ENCODE measurements around the gene LTA.
A peak's percentile ranks its signal among the peaks of the same experiment; 100 is the strongest.

LTA gene

DNA sequence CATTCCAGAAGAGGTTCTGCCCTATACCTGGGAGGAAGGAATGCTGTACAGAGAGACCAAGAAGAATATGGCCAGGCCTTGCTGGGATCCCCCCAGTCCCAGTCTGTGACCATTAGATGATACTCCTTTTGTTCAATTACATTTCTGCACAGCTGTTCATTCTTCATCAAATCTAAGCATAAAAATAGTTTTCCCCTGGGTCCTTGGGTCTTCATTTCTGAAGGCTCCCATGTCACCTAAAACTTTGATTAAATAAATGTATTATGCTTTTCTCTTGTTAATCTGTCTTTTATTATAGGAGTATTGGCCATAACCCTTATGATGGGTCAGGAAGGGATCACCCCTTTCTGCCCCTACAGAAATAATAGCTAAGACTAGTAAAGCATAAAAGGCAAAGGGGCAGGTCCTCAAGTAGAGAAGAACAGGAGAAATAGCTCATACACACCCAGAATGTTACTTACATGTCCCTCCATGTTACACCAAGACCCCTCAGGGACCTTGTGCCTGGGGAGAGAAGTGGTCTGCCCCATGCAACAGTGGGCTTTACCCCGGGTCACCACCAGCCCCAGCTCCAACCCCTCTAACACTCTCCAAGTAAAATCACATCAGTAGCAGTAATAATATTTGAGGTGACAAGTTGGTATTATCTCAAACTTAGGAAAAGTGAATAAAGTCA, 2.1 kb upstream of the LTA start:
- Histone ChIP-seq H3K27ac (ENCODE audit: insufficient read depth, low read length, poor library complexity, severe bottlenecking) (peak overlapping the region; percentile 95), H3K4me3 (ENCODE audit: insufficient read depth, low read depth, low read length, poor library complexity, severe bottlenecking) (no peak overlapping the region), H3K27me3 (replicated peaks; ENCODE audit: control insufficient read depth, insufficient read depth, low read length, poor library complexity, severe bottlenecking) (no peaks in the 10 kb centered on the region), H3K4me1 (ENCODE audit: control insufficient read depth, insufficient read depth, low read length, poor library complexity, severe bottlenecking) (peaks cover 78% of the 10 kb centered on the region), H3K9me3 (ENCODE audit: control insufficient read depth, low read length) (no peaks in the 10 kb centered on the region), H3K36me3 (ENCODE audit: control insufficient read depth, insufficient read depth, low read length) (no peaks in the 10 kb centered on the region)
- DNase-seq = no peak

DNA sequence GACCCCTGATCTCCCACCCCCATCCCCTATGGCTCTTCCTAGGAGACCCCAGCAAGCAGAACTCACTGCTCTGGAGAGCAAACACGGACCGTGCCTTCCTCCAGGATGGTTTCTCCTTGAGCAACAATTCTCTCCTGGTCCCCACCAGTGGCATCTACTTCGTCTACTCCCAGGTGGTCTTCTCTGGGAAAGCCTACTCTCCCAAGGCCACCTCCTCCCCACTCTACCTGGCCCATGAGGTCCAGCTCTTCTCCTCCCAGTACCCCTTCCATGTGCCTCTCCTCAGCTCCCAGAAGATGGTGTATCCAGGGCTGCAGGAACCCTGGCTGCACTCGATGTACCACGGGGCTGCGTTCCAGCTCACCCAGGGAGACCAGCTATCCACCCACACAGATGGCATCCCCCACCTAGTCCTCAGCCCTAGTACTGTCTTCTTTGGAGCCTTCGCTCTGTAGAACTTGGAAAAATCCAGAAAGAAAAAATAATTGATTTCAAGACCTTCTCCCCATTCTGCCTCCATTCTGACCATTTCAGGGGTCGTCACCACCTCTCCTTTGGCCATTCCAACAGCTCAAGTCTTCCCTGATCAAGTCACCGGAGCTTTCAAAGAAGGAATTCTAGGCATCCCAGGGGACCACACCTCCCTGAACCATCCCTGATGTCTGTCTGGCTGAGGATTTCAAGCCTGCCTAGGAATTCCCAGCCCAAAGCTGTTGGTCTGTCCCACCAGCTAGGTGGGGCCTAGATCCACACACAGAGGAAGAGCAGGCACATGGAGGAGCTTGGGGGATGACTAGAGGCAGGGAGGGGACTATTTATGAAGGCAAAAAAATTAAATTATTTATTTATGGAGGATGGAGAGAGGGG, 1.4 kb downstream of the LTA start:
- H3K27me3 ChIP-seq (replicated peaks; ENCODE audit: control insufficient read depth, insufficient read depth, low read length, poor library complexity, severe bottlenecking) = no peaks in the 10 kb centered on the region

DNA sequence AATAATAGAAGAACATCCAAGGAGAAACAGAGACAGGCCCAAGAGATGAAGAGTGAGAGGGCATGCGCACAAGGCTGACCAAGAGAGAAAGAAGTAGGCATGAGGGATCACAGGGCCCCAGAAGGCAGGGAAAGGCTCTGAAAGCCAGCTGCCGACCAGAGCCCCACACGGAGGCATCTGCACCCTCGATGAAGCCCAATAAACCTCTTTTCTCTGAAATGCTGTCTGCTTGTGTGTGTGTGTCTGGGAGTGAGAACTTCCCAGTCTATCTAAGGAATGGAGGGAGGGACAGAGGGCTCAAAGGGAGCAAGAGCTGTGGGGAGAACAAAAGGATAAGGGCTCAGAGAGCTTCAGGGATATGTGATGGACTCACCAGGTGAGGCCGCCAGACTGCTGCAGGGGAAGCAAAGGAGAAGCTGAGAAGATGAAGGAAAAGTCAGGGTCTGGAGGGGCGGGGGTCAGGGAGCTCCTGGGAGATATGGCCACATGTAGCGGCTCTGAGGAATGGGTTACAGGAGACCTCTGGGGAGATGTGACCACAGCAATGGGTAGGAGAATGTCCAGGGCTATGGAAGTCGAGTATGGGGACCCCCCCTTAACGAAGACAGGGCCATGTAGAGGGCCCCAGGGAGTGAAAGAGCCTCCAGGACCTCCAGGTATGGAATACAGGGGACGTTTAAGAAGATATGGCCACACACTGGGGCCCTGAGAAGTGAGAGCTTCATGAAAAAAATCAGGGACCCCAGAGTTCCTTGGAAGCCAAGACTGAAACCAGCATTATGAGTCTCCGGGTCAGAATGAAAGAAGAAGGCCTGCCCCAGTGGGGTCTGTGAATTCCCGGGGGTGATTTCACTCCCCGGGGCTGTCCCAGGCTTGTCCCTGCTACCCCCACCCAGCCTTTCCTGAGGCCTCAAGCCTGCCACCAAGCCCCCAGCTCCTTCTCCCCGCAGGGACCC, 2.3 kb downstream of the LTA start:
- peaks cover 85% of the 10 kb centered on the region for H3K4me1 ChIP-seq (ENCODE audit: control insufficient read depth, insufficient read depth, low read length, poor library complexity, severe bottlenecking)
- DNase-seq = no peak
- H3K4me3 ChIP-seq (ENCODE audit: insufficient read depth, low read depth, low read length, poor library complexity, severe bottlenecking) = peak overlapping the region; percentile 91
- peak overlapping the region; percentile 95 for H3K27ac ChIP-seq (ENCODE audit: insufficient read depth, low read length, poor library complexity, severe bottlenecking)
- H3K9me3 ChIP-seq (ENCODE audit: control insufficient read depth, low read length) = no peaks in the 10 kb centered on the region
- H3K27me3 ChIP-seq (replicated peaks; ENCODE audit: control insufficient read depth, insufficient read depth, low read length, poor library complexity, severe bottlenecking) = no peaks in the 10 kb centered on the region
- peaks cover 7% of the 10 kb centered on the region for H3K36me3 ChIP-seq (ENCODE audit: control insufficient read depth, insufficient read depth, low read length)

More for the DNA sequence above, 1.4 kb downstream of the LTA start:
- no peaks in the 10 kb centered on the region for H3K9me3 ChIP-seq (ENCODE audit: control insufficient read depth, low read length)
- peaks cover 84% of the 10 kb centered on the region for H3K4me1 ChIP-seq (ENCODE audit: control insufficient read depth, insufficient read depth, low read length, poor library complexity, severe bottlenecking)
- H3K27ac ChIP-seq (ENCODE audit: insufficient read depth, low read length, poor library complexity, severe bottlenecking) = peak overlapping the region; percentile 95
- no peak for DNase-seq
- peaks cover 3% of the 10 kb centered on the region for H3K36me3 ChIP-seq (ENCODE audit: control insufficient read depth, insufficient read depth, low read length)
- H3K4me3 ChIP-seq (ENCODE audit: insufficient read depth, low read depth, low read length, poor library complexity, severe bottlenecking) = peak overlapping the region; percentile 47

DNA sequence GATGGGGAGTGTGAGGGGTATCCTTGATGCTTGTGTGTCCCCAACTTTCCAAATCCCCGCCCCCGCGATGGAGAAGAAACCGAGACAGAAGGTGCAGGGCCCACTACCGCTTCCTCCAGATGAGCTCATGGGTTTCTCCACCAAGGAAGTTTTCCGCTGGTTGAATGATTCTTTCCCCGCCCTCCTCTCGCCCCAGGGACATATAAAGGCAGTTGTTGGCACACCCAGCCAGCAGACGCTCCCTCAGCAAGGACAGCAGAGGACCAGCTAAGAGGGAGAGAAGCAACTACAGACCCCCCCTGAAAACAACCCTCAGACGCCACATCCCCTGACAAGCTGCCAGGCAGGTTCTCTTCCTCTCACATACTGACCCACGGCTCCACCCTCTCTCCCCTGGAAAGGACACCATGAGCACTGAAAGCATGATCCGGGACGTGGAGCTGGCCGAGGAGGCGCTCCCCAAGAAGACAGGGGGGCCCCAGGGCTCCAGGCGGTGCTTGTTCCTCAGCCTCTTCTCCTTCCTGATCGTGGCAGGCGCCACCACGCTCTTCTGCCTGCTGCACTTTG, 3.3 kb downstream of the LTA start, which contains the start of gene TNF:
Gene TNF (plus strand): TSS at position 231 of the 567 bp plus-strand sequence. CDS start 177 bp downstream, at position 408.
- Histone ChIP-seq H3K27me3 (replicated peaks; ENCODE audit: control insufficient read depth, insufficient read depth, low read length, poor library complexity, severe bottlenecking) (no peaks in the 10 kb centered on the region), H3K4me3 (ENCODE audit: insufficient read depth, low read depth, low read length, poor library complexity, severe bottlenecking) (peak within 1 kb of the TSS; percentile 91), H3K36me3 (ENCODE audit: control insufficient read depth, insufficient read depth, low read length) (peaks cover 7% of the 10 kb centered on the region), H3K4me1 (ENCODE audit: control insufficient read depth, insufficient read depth, low read length, poor library complexity, severe bottlenecking) (peaks cover 83% of the 10 kb centered on the region), H3K27ac (ENCODE audit: insufficient read depth, low read length, poor library complexity, severe bottlenecking) (peak within 1 kb of the TSS; percentile 95), H3K9me3 (ENCODE audit: control insufficient read depth, low read length) (no peaks in the 10 kb centered on the region)
- peak; percentile 78 to 87 (median 80) for DNase-seq

DNA sequence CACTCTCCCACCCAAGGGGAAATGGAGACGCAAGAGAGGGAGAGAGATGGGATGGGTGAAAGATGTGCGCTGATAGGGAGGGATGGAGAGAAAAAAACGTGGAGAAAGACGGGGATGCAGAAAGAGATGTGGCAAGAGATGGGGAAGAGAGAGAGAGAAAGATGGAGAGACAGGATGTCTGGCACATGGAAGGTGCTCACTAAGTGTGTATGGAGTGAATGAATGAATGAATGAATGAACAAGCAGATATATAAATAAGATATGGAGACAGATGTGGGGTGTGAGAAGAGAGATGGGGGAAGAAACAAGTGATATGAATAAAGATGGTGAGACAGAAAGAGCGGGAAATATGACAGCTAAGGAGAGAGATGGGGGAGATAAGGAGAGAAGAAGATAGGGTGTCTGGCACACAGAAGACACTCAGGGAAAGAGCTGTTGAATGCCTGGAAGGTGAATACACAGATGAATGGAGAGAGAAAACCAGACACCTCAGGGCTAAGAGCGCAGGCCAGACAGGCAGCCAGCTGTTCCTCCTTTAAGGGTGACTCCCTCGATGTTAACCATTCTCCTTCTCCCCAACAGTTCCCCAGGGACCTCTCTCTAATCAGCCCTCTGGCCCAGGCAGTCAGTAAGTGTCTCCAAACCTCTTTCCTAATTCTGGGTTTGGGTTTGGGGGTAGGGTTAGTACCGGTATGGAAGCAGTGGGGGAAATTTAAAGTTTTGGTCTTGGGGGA, 4.0 kb downstream of the LTA start:
- DNase-seq = no peak
- peaks cover 9% of the 10 kb centered on the region for H3K36me3 ChIP-seq (ENCODE audit: control insufficient read depth, insufficient read depth, low read length)
- H3K4me3 ChIP-seq (ENCODE audit: insufficient read depth, low read depth, low read length, poor library complexity, severe bottlenecking) = peak overlapping the region; percentile 91
- H3K27me3 ChIP-seq (replicated peaks; ENCODE audit: control insufficient read depth, insufficient read depth, low read length, poor library complexity, severe bottlenecking) = no peaks in the 10 kb centered on the region
- peak overlapping the region; percentile 95 for H3K27ac ChIP-seq (ENCODE audit: insufficient read depth, low read length, poor library complexity, severe bottlenecking)
- H3K4me1 ChIP-seq (ENCODE audit: control insufficient read depth, insufficient read depth, low read length, poor library complexity, severe bottlenecking) = peaks cover 77% of the 10 kb centered on the region
- no peaks in the 10 kb centered on the region for H3K9me3 ChIP-seq (ENCODE audit: control insufficient read depth, low read length)

DNA sequence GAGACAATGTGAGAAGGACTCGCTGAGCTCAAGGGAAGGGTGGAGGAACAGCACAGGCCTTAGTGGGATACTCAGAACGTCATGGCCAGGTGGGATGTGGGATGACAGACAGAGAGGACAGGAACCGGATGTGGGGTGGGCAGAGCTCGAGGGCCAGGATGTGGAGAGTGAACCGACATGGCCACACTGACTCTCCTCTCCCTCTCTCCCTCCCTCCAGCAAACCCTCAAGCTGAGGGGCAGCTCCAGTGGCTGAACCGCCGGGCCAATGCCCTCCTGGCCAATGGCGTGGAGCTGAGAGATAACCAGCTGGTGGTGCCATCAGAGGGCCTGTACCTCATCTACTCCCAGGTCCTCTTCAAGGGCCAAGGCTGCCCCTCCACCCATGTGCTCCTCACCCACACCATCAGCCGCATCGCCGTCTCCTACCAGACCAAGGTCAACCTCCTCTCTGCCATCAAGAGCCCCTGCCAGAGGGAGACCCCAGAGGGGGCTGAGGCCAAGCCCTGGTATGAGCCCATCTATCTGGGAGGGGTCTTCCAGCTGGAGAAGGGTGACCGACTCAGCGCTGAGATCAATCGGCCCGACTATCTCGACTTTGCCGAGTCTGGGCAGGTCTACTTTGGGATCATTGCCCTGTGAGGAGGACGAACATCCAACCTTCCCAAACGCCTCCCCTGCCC, 4.9 kb downstream of the LTA start:
- H3K27me3 ChIP-seq (replicated peaks; ENCODE audit: control insufficient read depth, insufficient read depth, low read length, poor library complexity, severe bottlenecking) = no peaks in the 10 kb centered on the region
- peaks cover 67% of the 10 kb centered on the region for H3K4me1 ChIP-seq (ENCODE audit: control insufficient read depth, insufficient read depth, low read length, poor library complexity, severe bottlenecking)
- peak overlapping the region; percentile 91 for H3K4me3 ChIP-seq (ENCODE audit: insufficient read depth, low read depth, low read length, poor library complexity, severe bottlenecking)
- DNase-seq = peak in 1 of 3 donors; percentile 52
- H3K9me3 ChIP-seq (ENCODE audit: control insufficient read depth, low read length) = no peaks in the 10 kb centered on the region
- H3K27ac ChIP-seq (ENCODE audit: insufficient read depth, low read length, poor library complexity, severe bottlenecking) = peak overlapping the region; percentile 95
- peaks cover 9% of the 10 kb centered on the region for H3K36me3 ChIP-seq (ENCODE audit: control insufficient read depth, insufficient read depth, low read length)

DNA sequence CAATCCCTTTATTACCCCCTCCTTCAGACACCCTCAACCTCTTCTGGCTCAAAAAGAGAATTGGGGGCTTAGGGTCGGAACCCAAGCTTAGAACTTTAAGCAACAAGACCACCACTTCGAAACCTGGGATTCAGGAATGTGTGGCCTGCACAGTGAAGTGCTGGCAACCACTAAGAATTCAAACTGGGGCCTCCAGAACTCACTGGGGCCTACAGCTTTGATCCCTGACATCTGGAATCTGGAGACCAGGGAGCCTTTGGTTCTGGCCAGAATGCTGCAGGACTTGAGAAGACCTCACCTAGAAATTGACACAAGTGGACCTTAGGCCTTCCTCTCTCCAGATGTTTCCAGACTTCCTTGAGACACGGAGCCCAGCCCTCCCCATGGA, 5.5 kb downstream of the LTA start:
- peaks cover 9% of the 10 kb centered on the region for H3K36me3 ChIP-seq (ENCODE audit: control insufficient read depth, insufficient read depth, low read length)
- no peak for DNase-seq
- H3K27me3 ChIP-seq (replicated peaks; ENCODE audit: control insufficient read depth, insufficient read depth, low read length, poor library complexity, severe bottlenecking) = no peaks in the 10 kb centered on the region
- peak overlapping the region; percentile 91 for H3K4me3 ChIP-seq (ENCODE audit: insufficient read depth, low read depth, low read length, poor library complexity, severe bottlenecking)
- H3K27ac ChIP-seq (ENCODE audit: insufficient read depth, low read length, poor library complexity, severe bottlenecking) = peak overlapping the region; percentile 95
- peaks cover 64% of the 10 kb centered on the region for H3K4me1 ChIP-seq (ENCODE audit: control insufficient read depth, insufficient read depth, low read length, poor library complexity, severe bottlenecking)
- no peaks in the 10 kb centered on the region for H3K9me3 ChIP-seq (ENCODE audit: control insufficient read depth, low read length)

DNA sequence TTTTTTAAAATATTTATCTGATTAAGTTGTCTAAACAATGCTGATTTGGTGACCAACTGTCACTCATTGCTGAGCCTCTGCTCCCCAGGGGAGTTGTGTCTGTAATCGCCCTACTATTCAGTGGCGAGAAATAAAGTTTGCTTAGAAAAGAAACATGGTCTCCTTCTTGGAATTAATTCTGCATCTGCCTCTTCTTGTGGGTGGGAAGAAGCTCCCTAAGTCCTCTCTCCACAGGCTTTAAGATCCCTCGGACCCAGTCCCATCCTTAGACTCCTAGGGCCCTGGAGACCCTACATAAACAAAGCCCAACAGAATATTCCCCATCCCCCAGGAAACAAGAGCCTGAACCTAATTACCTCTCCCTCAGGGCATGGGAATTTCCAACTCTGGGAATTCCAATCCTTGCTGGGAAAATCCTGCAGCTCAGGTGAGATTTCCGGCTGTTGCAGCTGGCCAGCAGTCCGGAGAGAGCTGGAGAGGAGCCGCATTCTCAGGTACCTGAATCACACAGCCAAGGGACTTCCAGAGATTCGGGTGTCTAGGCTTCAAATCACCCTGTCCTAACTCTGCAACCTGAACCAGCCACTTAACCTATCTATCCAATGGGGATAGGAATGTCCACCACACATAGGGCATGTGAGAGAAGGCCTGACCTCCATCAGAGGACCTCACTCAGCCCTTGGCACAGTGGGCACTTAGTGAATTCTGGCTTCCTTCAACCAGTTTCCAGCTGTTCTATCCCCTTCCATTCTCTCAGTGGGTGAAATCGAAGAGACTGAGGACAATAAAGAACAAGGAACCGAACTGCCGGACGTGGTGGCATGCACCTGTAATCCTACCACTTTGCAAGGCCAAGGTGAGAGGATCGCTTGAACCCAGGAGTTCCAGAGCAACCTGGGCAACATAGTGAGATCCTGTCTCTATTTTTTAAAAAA, 6.4 kb downstream of the LTA start:
- Histone ChIP-seq H3K36me3 (ENCODE audit: control insufficient read depth, insufficient read depth, low read length) (peaks cover 9% of the 10 kb centered on the region), H3K4me3 (ENCODE audit: insufficient read depth, low read depth, low read length, poor library complexity, severe bottlenecking) (peak overlapping the region; percentile 91), H3K27me3 (replicated peaks; ENCODE audit: control insufficient read depth, insufficient read depth, low read length, poor library complexity, severe bottlenecking) (no peaks in the 10 kb centered on the region), H3K27ac (ENCODE audit: insufficient read depth, low read length, poor library complexity, severe bottlenecking) (peak overlapping the region; percentile 95), H3K4me1 (ENCODE audit: control insufficient read depth, insufficient read depth, low read length, poor library complexity, severe bottlenecking) (peaks cover 64% of the 10 kb centered on the region), H3K9me3 (ENCODE audit: control insufficient read depth, low read length) (no peaks in the 10 kb centered on the region)
- DNase-seq = no peak

All from effector memory CD4-positive, alpha-beta T cell (primary cell).